NCI-H2107 treated with DMSO at 0.1 percent for 48 hours (cell line): ENCODE data around the gene NME5.
"Not testable (repeated sequence)": the region's sequence is repeated elsewhere in the genome, so short reads cannot be mapped to it uniquely, and the experiment has no call there.

Source experiments
- DNase-seq: peaks from one replicate; lab custom pipeline; 2025; ENCODE audit not compliant: unreplicated experiment; lab: John Stamatoyannopoulos, UW

NME5 gene

GRCh38 chr5:138082033-138082432 is 57.2 kb downstream of the NME5 start:
- DNase-seq, result no peak

DNA sequence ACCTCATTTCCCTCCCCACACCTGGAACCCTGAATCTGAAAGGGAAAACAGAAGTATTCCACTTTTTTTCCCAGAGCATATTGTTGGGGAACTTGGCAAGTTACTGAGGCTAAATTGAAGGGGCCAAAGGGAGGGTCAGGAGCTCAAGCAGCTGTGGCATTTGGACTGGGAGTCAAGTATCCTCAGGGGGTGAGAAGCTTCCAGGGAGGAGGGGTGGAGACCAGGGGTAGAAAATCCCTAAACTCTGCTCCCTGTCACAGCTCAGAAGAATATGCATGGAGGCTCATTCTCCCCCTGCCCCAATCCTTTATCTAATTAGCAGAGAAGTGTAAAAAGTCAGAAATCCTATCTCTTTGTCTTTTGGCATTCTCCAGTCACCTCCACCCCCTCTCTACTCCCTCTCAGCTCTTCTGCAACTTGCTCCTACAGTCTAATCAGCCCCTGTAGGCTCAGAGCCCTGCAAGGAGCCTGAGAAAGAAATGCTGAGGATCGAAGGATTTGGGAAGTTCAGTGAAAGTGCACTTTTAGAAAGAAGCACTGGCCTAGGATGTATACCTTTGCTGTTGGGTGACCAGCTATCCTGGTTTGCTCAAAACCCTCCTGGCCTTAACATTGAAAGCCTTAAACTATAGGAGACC is 61.1 kb downstream of the NME5 start:
- DNase-seq, result no peak

DNA sequence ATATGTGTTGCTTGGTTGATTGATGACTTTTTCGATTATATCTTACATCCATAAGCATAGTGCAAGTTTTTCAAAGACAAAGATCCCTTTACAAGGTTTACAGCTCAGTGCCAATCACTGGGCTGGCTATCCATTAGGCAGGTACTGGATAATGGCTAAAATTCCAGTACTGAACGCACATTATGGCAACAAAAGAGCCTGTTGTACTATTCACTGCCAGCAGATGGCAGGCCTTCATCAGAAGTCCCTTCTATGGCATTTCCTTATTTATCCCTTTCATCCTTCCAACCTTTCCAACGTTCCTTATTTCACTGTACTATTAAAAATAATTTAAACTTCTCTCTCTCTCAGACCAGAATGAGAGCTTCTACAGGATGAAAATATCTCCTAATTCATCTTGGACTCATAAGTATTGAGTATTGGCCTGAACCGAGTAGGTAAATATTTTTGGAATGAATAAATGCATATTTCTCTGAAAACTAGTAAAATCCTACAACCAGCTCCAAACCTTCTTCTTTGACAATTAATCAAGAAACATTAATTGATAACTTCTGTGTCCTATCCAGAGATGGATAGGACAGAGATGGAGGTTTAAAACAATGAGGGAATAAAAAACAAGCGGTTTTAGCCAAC is 62.0 kb downstream of the NME5 start:
- peak; percentile 8 for DNase-seq

DNA sequence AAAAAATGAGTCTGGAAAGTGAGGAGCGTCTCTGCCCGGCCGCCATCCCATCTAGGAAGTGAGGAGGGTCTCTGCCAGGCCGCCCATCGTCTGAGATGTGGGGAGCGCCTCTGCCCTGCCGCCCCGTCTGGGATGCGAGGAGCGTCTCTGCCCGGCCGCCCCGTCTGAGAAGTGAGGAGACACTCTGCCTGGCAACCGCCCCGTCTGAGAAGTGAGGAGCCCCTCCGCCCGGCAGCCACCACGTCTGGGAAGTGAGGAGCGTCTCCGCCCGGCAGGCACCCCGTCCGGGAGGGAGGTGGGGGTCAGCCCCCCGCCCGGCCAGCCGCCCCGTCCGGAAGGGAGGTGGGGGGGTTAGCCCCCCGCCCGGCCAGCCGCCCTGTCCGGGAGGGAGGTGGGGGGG is 69.2 kb downstream of the NME5 start:
- not testable (repeated sequence) for DNase-seq

GRCh38 chr5:138068742-138069600 is 70.3 kb downstream of the NME5 start:
- peak; percentile 23 for DNase-seq

- no peak for DNase-seq
These were observed 71.3 kb downstream of the NME5 start for GRCh38 chr5:138067945-138068344.
